ENCODE results near the gene ADAMTS14. TPM values are rescaled to one million over a fixed set of nuclear protein-coding genes. Genes with fewer than 3 reads are reported as not detected.
"Not testable (repeated sequence)": the region's sequence is repeated elsewhere in the genome, so short reads cannot be mapped to it uniquely, and the experiment has no call there.

ADAMTS14 gene
- total RNA-seq, 1 experiment from 2014 or later: 2.7 TPM

- no peak for DNase-seq (ENCODE audit: low read depth)
These were observed 77.9 kb downstream of the ADAMTS14 start for GRCh38 chr10:70750156-70750703.

GRCh38 chr10:70751356-70751755 lies 79.0 kb downstream of the ADAMTS14 start:
- DNase-seq (ENCODE audit: low read depth): no peak

DNA sequence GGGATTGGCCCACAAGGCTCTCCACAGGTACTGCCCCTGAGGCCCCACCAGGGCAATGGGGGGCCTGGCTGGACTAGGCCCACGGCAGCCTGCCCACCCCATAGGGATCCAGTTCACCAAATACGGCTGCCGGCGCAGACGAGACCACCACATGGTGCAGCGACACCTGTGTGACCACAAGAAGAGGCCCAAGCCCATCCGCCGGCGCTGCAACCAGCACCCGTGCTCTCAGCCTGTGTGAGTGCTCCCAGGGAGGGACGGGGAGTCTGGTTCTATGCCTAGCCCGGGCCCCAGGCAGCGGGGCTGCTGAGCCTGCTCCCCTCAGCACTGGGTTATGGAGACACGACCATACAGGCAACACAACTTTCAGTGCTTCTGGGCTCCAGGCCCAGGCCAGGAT lies 79.7 kb downstream of the ADAMTS14 start:
- DNase-seq (ENCODE audit: low read depth): no peak

DNA sequence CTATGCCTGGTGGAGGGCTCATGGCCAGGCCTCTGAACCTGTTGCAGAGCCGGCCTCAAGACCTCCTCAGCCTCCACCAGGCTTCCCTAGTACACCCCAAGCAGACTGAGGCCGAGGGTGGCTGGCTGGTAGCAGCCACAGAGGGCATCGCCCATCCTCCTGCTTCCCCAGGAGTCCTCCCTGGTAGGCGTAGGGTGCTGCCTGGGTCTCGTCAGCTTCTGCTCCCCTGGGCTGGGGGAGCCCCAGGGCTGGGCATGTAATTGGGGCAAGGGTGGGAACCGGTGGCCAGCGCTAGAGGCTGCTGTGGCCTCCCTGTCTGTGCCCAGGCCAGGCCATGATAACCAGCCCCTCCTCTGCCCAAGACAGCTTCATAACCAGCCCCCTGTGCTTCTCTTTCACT lies 80.3 kb downstream of the ADAMTS14 start:
- DNase-seq (ENCODE audit: low read depth): no peak

- DNase-seq (ENCODE audit: low read depth): no peak
These were observed 80.8 kb downstream of the ADAMTS14 start for GRCh38 chr10:70753026-70753663.

DNA sequence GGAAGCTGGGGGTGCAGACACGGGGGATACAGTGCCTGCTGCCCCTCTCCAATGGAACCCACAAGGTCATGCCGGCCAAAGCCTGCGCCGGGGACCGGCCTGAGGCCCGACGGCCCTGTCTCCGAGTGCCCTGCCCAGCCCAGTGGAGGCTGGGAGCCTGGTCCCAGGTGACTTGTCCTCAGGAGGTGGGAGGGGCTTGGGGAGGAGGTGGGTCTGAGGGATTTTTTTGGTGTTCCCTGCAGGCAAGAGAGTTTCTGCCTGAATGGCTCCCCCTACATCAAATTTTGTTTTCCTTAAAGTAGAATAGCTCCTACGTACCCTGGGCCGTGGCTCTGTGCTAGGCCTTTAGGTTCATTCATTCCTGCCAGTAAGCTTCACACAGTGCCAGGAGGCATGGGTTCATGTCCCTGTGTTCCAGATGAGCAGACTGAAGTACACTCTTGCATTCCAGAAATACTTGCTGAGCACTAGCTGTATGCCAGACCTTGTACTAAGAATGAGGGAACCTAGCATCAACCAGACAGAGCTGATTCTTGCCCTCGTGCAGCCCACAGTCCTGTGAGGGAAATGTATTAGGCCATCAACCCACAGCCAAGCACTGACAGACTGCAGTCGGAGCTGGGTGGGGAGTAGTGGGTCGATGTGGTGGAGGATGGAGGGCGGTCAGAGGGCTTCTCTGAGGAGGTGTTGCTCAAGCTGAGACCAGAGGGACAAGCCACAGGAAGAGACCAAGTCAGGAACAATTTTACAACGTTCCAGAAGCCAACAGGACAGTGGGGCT lies 81.7 kb downstream of the ADAMTS14 start:
- no peak for DNase-seq (ENCODE audit: low read depth)

GRCh38 chr10:70756700-70757360 lies 84.5 kb downstream of the ADAMTS14 start:
- peak; percentile 19 for DNase-seq (ENCODE audit: low read depth)

DNA sequence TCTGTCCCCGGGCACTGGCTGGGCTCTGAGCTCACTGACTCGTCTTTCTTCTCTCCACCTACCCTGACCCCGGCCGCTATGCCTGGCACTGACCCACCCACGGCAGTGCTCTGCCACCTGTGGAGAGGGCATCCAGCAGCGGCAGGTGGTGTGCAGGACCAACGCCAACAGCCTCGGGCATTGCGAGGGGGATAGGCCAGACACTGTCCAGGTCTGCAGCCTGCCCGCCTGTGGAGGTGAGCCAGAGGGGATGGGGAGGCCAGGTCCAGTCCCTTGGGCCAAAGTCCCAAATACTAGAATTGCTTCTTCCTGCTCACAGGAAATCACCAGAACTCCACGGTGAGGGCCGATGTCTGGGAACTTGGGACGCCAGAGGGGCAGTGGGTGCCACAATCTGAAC lies 85.5 kb downstream of the ADAMTS14 start:
- no peak for DNase-seq (ENCODE audit: low read depth)

GRCh38 chr10:70758757-70759514 lies 86.6 kb downstream of the ADAMTS14 start:
- peak; percentile 60 for DNase-seq (ENCODE audit: low read depth)

GRCh38 chr10:70759781-70760180 lies 87.5 kb downstream of the ADAMTS14 start:
- DNase-seq (ENCODE audit: low read depth): no peak

DNA sequence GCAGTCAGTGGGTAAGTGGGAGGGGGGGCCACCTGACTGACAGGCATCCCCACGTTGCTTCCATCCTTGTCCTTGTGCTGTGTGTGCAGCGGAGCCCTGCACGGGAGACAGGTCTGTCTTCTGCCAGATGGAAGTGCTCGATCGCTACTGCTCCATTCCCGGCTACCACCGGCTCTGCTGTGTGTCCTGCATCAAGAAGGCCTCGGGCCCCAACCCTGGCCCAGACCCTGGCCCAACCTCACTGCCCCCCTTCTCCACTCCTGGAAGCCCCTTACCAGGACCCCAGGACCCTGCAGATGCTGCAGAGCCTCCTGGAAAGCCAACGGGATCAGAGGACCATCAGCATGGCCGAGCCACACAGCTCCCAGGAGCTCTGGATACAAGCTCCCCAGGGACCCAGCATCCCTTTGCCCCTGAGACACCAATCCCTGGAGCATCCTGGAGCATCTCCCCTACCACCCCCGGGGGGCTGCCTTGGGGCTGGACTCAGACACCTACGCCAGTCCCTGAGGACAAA lies 88.0 kb downstream of the ADAMTS14 start:
- DNase-seq (ENCODE audit: low read depth): no peak

DNA sequence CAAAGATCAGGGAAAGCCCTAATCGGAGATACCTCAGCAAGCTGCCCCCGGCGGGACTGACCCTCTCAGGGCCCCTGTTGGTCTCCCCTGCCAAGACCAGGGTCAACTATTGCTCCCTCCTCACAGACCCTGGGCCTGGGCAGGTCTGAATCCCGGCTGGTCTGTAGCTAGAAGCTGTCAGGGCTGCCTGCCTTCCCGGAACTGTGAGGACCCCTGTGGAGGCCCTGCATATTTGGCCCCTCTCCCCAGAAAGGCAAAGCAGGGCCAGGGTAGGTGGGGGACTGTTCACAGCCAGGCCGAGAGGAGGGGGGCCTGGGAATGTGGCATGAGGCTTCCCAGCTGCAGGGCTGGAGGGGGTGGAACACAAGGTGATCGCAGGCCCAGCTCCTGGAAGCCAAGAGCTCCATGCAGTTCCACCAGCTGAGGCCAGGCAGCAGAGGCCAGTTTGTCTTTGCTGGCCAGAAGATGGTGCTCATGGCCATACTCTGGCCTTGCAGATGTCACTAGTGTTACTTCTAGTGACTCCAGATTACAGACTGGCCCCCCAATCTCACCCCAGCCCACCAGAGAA lies 88.8 kb downstream of the ADAMTS14 start:
- DNase-seq (ENCODE audit: low read depth): peak; percentile 2

GRCh38 chr10:70761727-70762350 lies 89.5 kb downstream of the ADAMTS14 start:
- no peak for DNase-seq (ENCODE audit: low read depth)

DNA sequence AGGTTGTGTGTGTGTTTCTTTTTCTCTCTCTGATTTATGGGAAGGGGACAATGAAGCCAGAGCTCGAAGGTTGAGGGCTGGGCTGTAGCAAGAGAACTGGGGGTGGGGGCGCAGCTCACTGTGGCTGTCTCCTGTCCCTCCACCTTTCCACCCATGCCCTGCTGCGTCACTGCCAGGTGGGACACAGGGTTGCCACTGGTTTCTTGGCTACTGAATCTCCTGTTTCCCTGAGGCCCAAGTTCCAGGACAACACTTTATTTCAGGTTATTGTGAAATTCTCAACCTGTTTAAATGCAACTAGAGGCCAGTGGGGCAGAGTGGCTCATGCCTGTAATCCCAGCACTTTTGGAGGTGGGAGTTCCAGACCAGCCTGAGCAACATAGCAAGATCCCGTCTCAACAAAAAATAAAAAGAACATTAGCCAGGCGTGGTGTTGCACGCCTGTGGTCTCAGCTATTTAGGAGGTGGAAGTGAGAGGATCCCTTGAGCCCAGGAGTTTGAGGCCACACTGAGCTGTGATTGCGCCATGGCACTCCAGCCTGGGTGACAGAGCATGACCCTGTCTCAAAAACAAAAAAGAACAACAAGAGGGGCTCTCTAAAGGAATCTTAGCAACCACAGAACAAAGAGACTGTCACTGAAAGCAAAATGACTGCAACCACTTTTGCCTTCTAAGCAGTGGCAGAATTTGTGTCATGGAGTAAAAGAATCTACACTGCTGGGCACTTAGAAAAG lies 90.3 kb downstream of the ADAMTS14 start:
- DNase-seq (ENCODE audit: low read depth): no peak

- no peak for DNase-seq (ENCODE audit: low read depth)
These were observed 91.3 kb downstream of the ADAMTS14 start for GRCh38 chr10:70763567-70763966.

- no peak for DNase-seq (ENCODE audit: low read depth)
These were observed 93.7 kb downstream of the ADAMTS14 start for GRCh38 chr10:70765794-70766594.

- not testable (repeated sequence) for DNase-seq (ENCODE audit: low read depth)
These were observed 95.8 kb downstream of the ADAMTS14 start for GRCh38 chr10:70768026-70768685.

DNA sequence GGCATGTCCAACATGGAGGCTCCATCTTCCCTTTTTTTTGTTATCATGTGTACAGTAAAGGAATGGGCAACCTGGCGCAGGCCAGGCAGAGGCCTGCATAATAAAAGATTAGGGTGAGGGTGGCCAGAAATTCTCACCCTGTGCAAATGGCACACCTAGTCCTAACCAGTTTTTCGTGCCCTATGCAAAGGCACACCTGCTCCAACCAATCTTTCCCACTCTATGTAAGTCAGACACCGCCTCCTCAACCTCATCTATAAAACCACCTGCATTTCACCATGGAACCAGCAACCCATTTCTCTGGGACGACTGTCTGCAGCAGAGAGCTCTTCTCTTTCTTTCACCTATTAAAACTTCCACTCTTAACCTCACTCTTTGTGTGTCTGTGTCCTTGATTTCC lies 96.8 kb downstream of the ADAMTS14 start:
- no peak for DNase-seq (ENCODE audit: low read depth)
